ENCODE measurements around the gene FNBP1L. TPM values are rescaled to one million over a fixed set of nuclear protein-coding genes. Genes with fewer than 3 reads are reported as not detected.

Gene FNBP1L
- total RNA-seq, 1 experiment from 2014 or later = 33.4 TPM

- Histone ChIP-seq H3K9me3 (no peaks in the 10 kb centered on the region), H3K36me3 (ENCODE audit: control insufficient read depth, insufficient read depth, low read length) (no peaks in the 10 kb centered on the region; the same call in 1 of the 2 replicates), H3K27me3 (replicated peaks; ENCODE audit: control insufficient read depth, insufficient read depth, low read length) (no peaks in the 10 kb centered on the region), H3K4me1 (peaks cover 51% of the 10 kb centered on the region), H3K4me3 (ENCODE audit: low read depth, low read length) (no peak overlapping the region)
- H3K4me3 Mint-ChIP-seq (ENCODE audit: unreplicated experiment) = no peak overlapping the region
- no peak overlapping the region for H3K27ac Mint-ChIP-seq (ENCODE audit: unreplicated experiment)
- peaks cover 18% of the 10 kb centered on the region for H3K36me3 Mint-ChIP-seq (ENCODE audit: insufficient read depth, unreplicated experiment)
- DNase-seq = peak; percentile 64 to 78
- ChIA-PET POLR2A (no interaction called here), CTCF (interaction anchor here (0.9 to 1.1 kb wide), 2 partner anchors 264 to 275 kb away, joined by 4 read pairs; no protein-coding TSS in a partner anchor)
- H3K4me1 Mint-ChIP-seq (ENCODE audit: low read depth, unreplicated experiment) = peaks cover 6% of the 10 kb centered on the region
- no peaks in the 10 kb centered on the region for H3K27me3 Mint-ChIP-seq (ENCODE audit: insufficient read depth, unreplicated experiment)
- BruUV-seq (replicated peaks) = no TSS peak
- H3K9me3 Mint-ChIP-seq (ENCODE audit: unreplicated experiment) = no peaks in the 10 kb centered on the region
- intact Hi-C loops (cut with micrococcal nuclease; ENCODE audit: unreplicated experiment) = loop anchor here (1.0 to 10.0 kb wide), 2 partner anchors 37 to 135 kb away; partner anchors contain the start of gene FNBP1L
- no peak for TF ChIP-seq CTCF (IDR thresholded peaks at IDR 0.05; ENCODE audit: insufficient read depth in 1 of 2, low read depth in 1 of 2, low read length in 1 of 2, severe bottlenecking in 1 of 2, unreplicated experiment in 1 of 2)
Measured at GRCh38 chr1:93579891-93580290, 132.0 kb downstream of the FNBP1L start.

GRCh38 chr1:93581917-93582850, 134.3 kb downstream of the FNBP1L start:
- TF ChIP-seq CTCF (IDR thresholded peaks at IDR 0.05; ENCODE audit: insufficient read depth in 1 of 2, low read depth in 1 of 2, low read length in 1 of 2, severe bottlenecking in 1 of 2, unreplicated experiment in 1 of 2) = no peak
- Mint-ChIP-seq H3K4me3 (ENCODE audit: unreplicated experiment) (no peak overlapping the region), H3K27me3 (ENCODE audit: insufficient read depth, unreplicated experiment) (no peaks in the 10 kb centered on the region), H3K9me3 (ENCODE audit: unreplicated experiment) (no peaks in the 10 kb centered on the region), H3K4me1 (ENCODE audit: low read depth, unreplicated experiment) (peaks cover 12% of the 10 kb centered on the region), H3K36me3 (ENCODE audit: insufficient read depth, unreplicated experiment) (peaks cover 6% of the 10 kb centered on the region), H3K27ac (ENCODE audit: unreplicated experiment) (no peak overlapping the region)
- Histone ChIP-seq H3K4me1 (peaks cover 70% of the 10 kb centered on the region), H3K9me3 (no peaks in the 10 kb centered on the region), H3K4me3 (ENCODE audit: low read depth, low read length) (no peak overlapping the region), H3K27me3 (replicated peaks; ENCODE audit: control insufficient read depth, insufficient read depth, low read length) (no peaks in the 10 kb centered on the region), H3K36me3 (ENCODE audit: control insufficient read depth, insufficient read depth, low read length) (no peaks in the 10 kb centered on the region; the same call in 1 of the 2 replicates)
- CTCF ChIA-PET = no interaction called here
- intact Hi-C loops (cut with micrococcal nuclease; ENCODE audit: unreplicated experiment) = loop anchor here (10.0 kb wide), 1 partner anchor 137 kb away; the partner anchor contains the start of gene FNBP1L
- POLR2A ChIA-PET = no interaction called here
- no TSS peak for BruUV-seq (replicated peaks)
- DNase-seq = no peak

GRCh38 chr1:93584261-93585003, 136.5 kb downstream of the FNBP1L start:
- TSS peak; percentile 88 for BruUV-seq (replicated peaks)
- Histone ChIP-seq H3K4me3 (ENCODE audit: low read depth, low read length) (peak overlapping the region; percentile 21), H3K36me3 (ENCODE audit: control insufficient read depth, insufficient read depth, low read length) (no peaks in the 10 kb centered on the region; the same call in 1 of the 2 replicates), H3K4me1 (peaks cover 66% of the 10 kb centered on the region), H3K9me3 (no peaks in the 10 kb centered on the region), H3K27me3 (replicated peaks; ENCODE audit: control insufficient read depth, insufficient read depth, low read length) (no peaks in the 10 kb centered on the region)
- H3K27ac Mint-ChIP-seq (ENCODE audit: unreplicated experiment) = peak overlapping the region; percentile 94
- no peak for TF ChIP-seq CTCF (IDR thresholded peaks at IDR 0.05; ENCODE audit: insufficient read depth in 1 of 2, low read depth in 1 of 2, low read length in 1 of 2, severe bottlenecking in 1 of 2, unreplicated experiment in 1 of 2)
- no peaks in the 10 kb centered on the region for H3K9me3 Mint-ChIP-seq (ENCODE audit: unreplicated experiment)
- intact Hi-C loops (cut with micrococcal nuclease; ENCODE audit: unreplicated experiment) = loop anchor here (1.0 to 10.0 kb wide), 2 partner anchors 10 to 140 kb away; partner anchors contain the start of gene FNBP1L
- peaks cover 10% of the 10 kb centered on the region for H3K36me3 Mint-ChIP-seq (ENCODE audit: insufficient read depth, unreplicated experiment)
- peak overlapping the region; percentile 74 for H3K4me3 Mint-ChIP-seq (ENCODE audit: unreplicated experiment)
- ChIA-PET POLR2A (interaction anchor here (0.7 kb wide), 2 partner anchors 31 to 34 kb away, joined by 3 read pairs; no protein-coding TSS in a partner anchor), CTCF (interaction anchor here (0.7 kb wide), 1 partner anchor 751 kb away, joined by 3 read pairs; no protein-coding TSS in a partner anchor)
- DNase-seq = peak in 1 of 2 experiments; percentile 13
- peaks cover 27% of the 10 kb centered on the region for H3K4me1 Mint-ChIP-seq (ENCODE audit: low read depth, unreplicated experiment)
- H3K27me3 Mint-ChIP-seq (ENCODE audit: insufficient read depth, unreplicated experiment) = no peaks in the 10 kb centered on the region

All from Caco-2 (cell line).